IMR-90 (cell line): Measurements from ENCODE around the gene NXF1. TPM values are rescaled to one million over a fixed set of nuclear protein-coding genes. Genes with fewer than 3 reads are reported as not detected.

Source experiments
- ATAC-seq: fragments of 200-7000 bp; cut with Tn5 transposase; 2 replicates; pipeline ENCODE4 v1.9.1; 2020; ENCODE audit warnings: low read depth, mild to moderate bottlenecking, moderate library complexity
- Bru-seq: library from RNA; stranded (reverse); fragments of 400-500 nt; gene quantifications from one replicate; lab custom pipeline; 2021; lab: Mats Ljungman, UMichigan
- BruChase-seq, 2 experiments: library from RNA; stranded (reverse); fragments of 400-500 nt; gene quantifications; one replicate each; lab custom pipeline; 2021; lab: Mats Ljungman, UMichigan
- BruUV-seq: library from RNA; stranded (reverse); fragments of 400-500 nt; replicated peaks from 2 replicates; lab custom pipeline; 2021; lab: Mats Ljungman, UMichigan
- CTCF ChIA-PET: fragments of 300-600 bp; formaldehyde crosslinking; extraction: SDS; loops from one replicate; lab custom pipeline; 2021; ENCODE audit warnings: antibody characterized with exemption; lab: Yijun Ruan, JAX
- POLR2A ChIA-PET: fragments of 300-600 bp; sonication (Branson Sonifier 250); formaldehyde crosslinking; loops from one replicate; lab custom pipeline; 2022; ENCODE audit warnings: antibody characterized with exemption; ENCODE audit not compliant: unreplicated experiment; lab: Charles Lee
- DNase-seq: peaks from one replicate; pipeline ENCODE4 v3.0.0; 2013
- H2AFZ ChIP-seq: replicated peaks from 2 replicates; pipeline ENCODE3; 2013; ENCODE audit warnings: low read length, mild to moderate bottlenecking; ENCODE audit not compliant: poor library complexity
- H2AK5ac ChIP-seq: 2 replicates; pipeline ENCODE4 v1.6.1; 2013; ENCODE audit warnings: low read depth, low read length, inconsistent platforms
- H2AK9ac ChIP-seq: replicated peaks from 2 replicates; pipeline ENCODE3; 2013; ENCODE audit warnings: mild to moderate bottlenecking, low read depth, low read length, moderate library complexity; ENCODE audit not compliant: poor library complexity
- H2BK120ac ChIP-seq: 2 replicates; pipeline ENCODE4 v1.6.1; 2013; ENCODE audit warnings: low read depth, low read length, inconsistent platforms
- H2BK15ac ChIP-seq: 3 replicates; pipeline ENCODE4 v1.6.1; 2013; ENCODE audit warnings: low read depth, low read length, inconsistent platforms
- H2BK20ac ChIP-seq: 2 replicates; pipeline ENCODE4 v1.6.1; 2013; ENCODE audit warnings: low read depth, mild to moderate bottlenecking, inconsistent platforms, low read length, moderate library complexity
- H2BK5ac ChIP-seq: 2 replicates; pipeline ENCODE4 v1.6.1; 2013; ENCODE audit warnings: mild to moderate bottlenecking, low read depth, low read length, inconsistent platforms; ENCODE audit not compliant: poor library complexity, severe bottlenecking
- H3K14ac ChIP-seq: replicated peaks from 2 replicates; pipeline ENCODE4 v1.6.1; 2013; ENCODE audit warnings: low read depth, low read length, inconsistent platforms
- H3K18ac ChIP-seq: 2 replicates; pipeline ENCODE4 v1.6.1; 2013; ENCODE audit warnings: low read depth, low read length, control low read depth
- H3K23ac ChIP-seq: 2 replicates; pipeline ENCODE4 v1.6.1; 2013; ENCODE audit warnings: low read depth, low read length, inconsistent platforms
- H3K27ac ChIP-seq: 2 replicates; pipeline ENCODE4 v1.5.1; 2013; ENCODE audit warnings: mild to moderate bottlenecking, control low read depth, low read length; ENCODE audit not compliant: insufficient read depth
- H3K27me3 ChIP-seq: 2 replicates; pipeline ENCODE4 v1.6.1; 2013; ENCODE audit warnings: low read length; ENCODE audit not compliant: control insufficient read depth, insufficient read depth
- H3K36me3 ChIP-seq: 2 replicates; pipeline ENCODE4 v1.6.1; 2013; ENCODE audit warnings: low read length, mixed read lengths; ENCODE audit not compliant: control insufficient read depth, insufficient read depth
- H3K4ac ChIP-seq: 2 replicates; pipeline ENCODE4 v1.6.1; 2013; ENCODE audit warnings: low read depth, low read length, inconsistent platforms
- H3K4me1 ChIP-seq: 2 replicates; pipeline ENCODE4 v1.6.1; 2013; ENCODE audit warnings: low read length, mixed read lengths; ENCODE audit not compliant: control insufficient read depth, insufficient read depth
- H3K4me2 ChIP-seq: 2 replicates; pipeline ENCODE4 v1.6.1; 2013; ENCODE audit warnings: low read depth, mild to moderate bottlenecking, control low read depth, low read length, moderate library complexity
- H3K4me3 ChIP-seq: 2 replicates; pipeline ENCODE4 v1.5.1; 2013; ENCODE audit warnings: low read depth, mild to moderate bottlenecking, control low read depth, low read length, moderate library complexity; ENCODE audit not compliant: insufficient read depth
- H3K56ac ChIP-seq: 2 replicates; pipeline ENCODE4 v1.6.1; 2013; ENCODE audit warnings: low read length, inconsistent platforms; ENCODE audit not compliant: insufficient read depth; ENCODE audit errors: extremely low read depth
- H3K79me1 ChIP-seq, 2 experiments: 2 replicates each; pipeline ENCODE4 v1.6.1; 2013; ENCODE audit warnings: low read length in 2 of 2, inconsistent platforms in 1 of 2, low read depth in 1 of 2
- H3K9ac ChIP-seq: 2 replicates; pipeline ENCODE4 v1.6.1; 2013; ENCODE audit warnings: low read depth, low read length, control low read depth
- H3K9me1 ChIP-seq: 2 replicates; pipeline ENCODE4 v1.6.1; 2013; ENCODE audit warnings: low read length, inconsistent platforms; ENCODE audit not compliant: insufficient read depth
- H3K9me3 ChIP-seq: 2 replicates; pipeline ENCODE4 v1.6.1; 2013; ENCODE audit warnings: low read length; ENCODE audit not compliant: control insufficient read depth, insufficient read depth
- H4K20me1 ChIP-seq: 2 replicates; pipeline ENCODE4 v1.6.1; 2013; ENCODE audit warnings: low read length, inconsistent platforms; ENCODE audit not compliant: insufficient read depth
- H4K5ac ChIP-seq: 2 replicates; pipeline ENCODE4 v1.6.1; 2013; ENCODE audit warnings: mild to moderate bottlenecking, low read depth, low read length, control low read depth
- H4K8ac ChIP-seq, 2 experiments: 2 replicates each; pipeline ENCODE4 v1.6.1; 2013; ENCODE audit warnings: low read depth in 2 of 2, low read length in 2 of 2, control low read depth in 1 of 2, inconsistent platforms in 1 of 2
- H4K91ac ChIP-seq: 2 replicates; pipeline ENCODE4 v1.6.1; 2013; ENCODE audit warnings: low read depth, low read length, inconsistent platforms; ENCODE audit not compliant: insufficient read depth
- BHLHE40 ChIP-seq: fragments of 150-350 bp; IDR thresholded peaks from 2 replicates; pipeline ENCODE4 v1.6.1; 2016; ENCODE audit warnings: mild to moderate bottlenecking, low read depth, low read length
- CHD1 ChIP-seq: IDR thresholded peaks from 2 replicates; pipeline ENCODE4 v1.6.1; 2012; ENCODE audit warnings: low read depth, low read length, improper control_type of control experiment
- FOS ChIP-seq: fragments of 150-350 bp; IDR thresholded peaks from 2 replicates; pipeline ENCODE4 v1.6.1; 2016; ENCODE audit warnings: low read depth, low read length
- MAZ ChIP-seq: IDR thresholded peaks from 2 replicates; pipeline ENCODE4 v1.6.1; 2012; ENCODE audit warnings: low read depth, mild to moderate bottlenecking, low read length, improper control_type of control experiment, moderate library complexity, borderline replicate concordance
- MXI1 ChIP-seq: IDR thresholded peaks from 2 replicates; pipeline ENCODE4 v1.6.1; 2012; ENCODE audit warnings: low read depth, mild to moderate bottlenecking, low read length, moderate library complexity, borderline replicate concordance
- NFE2L2 ChIP-seq: fragments of 150-350 bp; IDR thresholded peaks from 2 replicates; pipeline ENCODE4 v1.6.1; 2016; ENCODE audit warnings: low read depth, mild to moderate bottlenecking, low read length
- POLR2A ChIP-seq: IDR thresholded peaks from 2 replicates; pipeline ENCODE4 v1.6.1; 2012; ENCODE audit warnings: mild to moderate bottlenecking, low read depth, low read length
- RCOR1 ChIP-seq: IDR thresholded peaks from 2 replicates; pipeline ENCODE4 v1.6.1; 2012; ENCODE audit warnings: mild to moderate bottlenecking, low read length, improper control_type of control experiment; ENCODE audit not compliant: insufficient replicate concordance
- RFX5 ChIP-seq: IDR thresholded peaks from 2 replicates; pipeline ENCODE4 v1.8.0; 2012; ENCODE audit warnings: low read depth, mild to moderate bottlenecking, low read length, moderate library complexity
- SMC3 ChIP-seq: fragments of 150-350 bp; IDR thresholded peaks from 2 replicates; pipeline ENCODE4 v1.6.1; 2016; ENCODE audit warnings: low read depth, mild to moderate bottlenecking, antibody characterized with exemption, low read length, moderate library complexity
- USF2 ChIP-seq: fragments of 150-350 bp; IDR thresholded peaks from 2 replicates; pipeline ENCODE4 v1.6.1; 2017; ENCODE audit warnings: mild to moderate bottlenecking, antibody characterized with exemption, low read length, low read depth
- WGBS, 2 experiments: methylation state at CpG; one replicate each; pipeline versions ENCODE4 v1.1.5 to v1.1.7; 2013; ENCODE audit warnings: missing lambda C conversion rate in 2 of 2; ENCODE audit not compliant: insufficient read length in 1 of 2; ENCODE audit errors: extremely low coverage in 2 of 2; 5-methylcytosine and 5-hydroxymethylcytosine counted together
- dilution Hi-C: fragments of 300-500 bp; cut with HindIII; formaldehyde crosslinking; loops from one replicate; pipeline ENCODE4 v1.14.3; 2018; ENCODE audit warnings: low sequenced_read_pairs; ENCODE audit not compliant: unreplicated experiment
- in situ Hi-C: fragments of 300-500 bp; cut with MboI; formaldehyde crosslinking; loops from 3 replicates; pipeline ENCODE4 v1.14.3; 2019; ENCODE audit warnings: low sequenced_read_pairs, inconsistent platforms, mixed read lengths
- intact Hi-C: fragments of 100-400 bp; cut with micrococcal nuclease; formaldehyde crosslinking; loops from 2 replicates; pipeline ENCODE4 v1.10.0; 2022
- long read RNA-seq: library from polyadenylated mRNA; unstranded; transcript quantifications from one replicate; pipeline ENCODE4 v2.0.0, GENCODE V29; 2021; ENCODE audit not compliant: unreplicated experiment
- polyA plus RNA-seq, 3 experiments: library from polyadenylated mRNA; depleted of rRNA; stranded (reverse); fragments of >200 nt; gene quantifications; 2 replicates each; pipeline ENCODE4 v1.2.3, GENCODE V29; 2012; ENCODE audit warnings: low replicate concordance in 1 of 3
- total RNA-seq: library from RNA; depleted of rRNA; stranded (reverse); fragments of >200 nt; gene quantifications from 2 replicates; pipeline ENCODE4 v1.2.3, GENCODE V29; 2012; rRNA removed
- TF ChIP-seq, protein P1 (sequence below): fragments of 150-350 bp; IDR thresholded peaks from 2 replicates; pipeline ENCODE4 v1.6.1; 2016; ENCODE audit warnings: low read depth, mild to moderate bottlenecking, low read length, moderate library complexity, borderline replicate concordance

The NXF1 gene
- 26.3 and 27.5 TPM in 2 replicates for total RNA-seq
- 90.4 and 97.4 TPM in 2 replicates for polyA plus RNA-seq (2012; rRNA removed)
- polyA plus RNA-seq (2012; cell fraction: cytosol; rRNA removed) = 43.9 and 49.0 TPM in 2 replicates
- 354 and 360 TPM in 2 replicates for polyA plus RNA-seq (2012; cell fraction: nucleus; rRNA removed; ENCODE audit: low replicate concordance)
- percentile 81 among the genes with signal in this experiment for Bru-seq, nascent RNA
- BruChase-seq, experiment 1, labeled RNA remaining after a 6-hour chase = percentile 91 among the genes with signal in this experiment
- BruChase-seq, experiment 2, labeled RNA remaining after a 2-hour chase = percentile 93 among the genes with signal in this experiment
- long read RNA-seq, full-length matches to known transcripts = 8 of 39 reads
- long read RNA-seq, partial matches to known transcripts = 22 of 39 reads
- long read RNA-seq, other reads (novel, unspliced or antisense) = 9 of 39 reads

GRCh38 chr11:62805076-62805892, at the start of gene NXF1:
Gene NXF1 (minus strand): TSS chr11:62805440. CDS start chr11:62805356, 84 bp downstream.
- Histone ChIP-seq H3K9ac (peak within 1 kb of the TSS; percentile 81), H2AK5ac (peak within 1 kb of the TSS; percentile 91), H4K5ac (peak within 1 kb of the TSS; percentile 58), H2BK120ac (peak within 1 kb of the TSS; percentile 78), H3K79me1 (peaks cover 26 to 58% of the 10 kb centered on the region in 2 experiments), H3K23ac (peak within 1 kb of the TSS; percentile 93), H3K4me2 (peak within 1 kb of the TSS; percentile 91), H4K20me1 (peaks cover 18% of the 10 kb centered on the region), H3K27ac (peak within 1 kb of the TSS; percentile 71), H3K14ac (peak within 1 kb of the TSS; percentile 97), H3K4me1 (peaks cover 26% of the 10 kb centered on the region), H3K36me3 (peaks cover 28% of the 10 kb centered on the region), H3K27me3 (no peaks in the 10 kb centered on the region), H3K56ac (peak within 1 kb of the TSS; percentile 78), H2AFZ (peak within 1 kb of the TSS; percentile 99), H3K9me1 (peaks cover 26% of the 10 kb centered on the region), H3K18ac (peak within 1 kb of the TSS; percentile 26), H2AK9ac (peak within 1 kb of the TSS; percentile 99), H2BK15ac (peak within 1 kb of the TSS; percentile 64; the same call in 1 of the 3 replicates), H2BK20ac (0 out of 2 replicates have a peak within 1 kb of the TSS, but pooled peaks have one; percentile 8), H4K8ac (peak within 1 kb of the TSS; percentile 59 to 91), H3K9me3 (no peaks in the 10 kb centered on the region), H3K4me3 (peak within 1 kb of the TSS; percentile 82), H2BK5ac (peak within 1 kb of the TSS; percentile 86), H4K91ac (peak within 1 kb of the TSS; percentile 71), H3K4ac (peak within 1 kb of the TSS; percentile 91)
- ATAC-seq (peak; percentile 87), DNase-seq (peak; percentile 92)
- 1% methylated on average over 49 of the region's 77 CpGs; no CpG with 5 or more reads in 1 of the 2 experiments for WGBS, 2 experiments
- ChIA-PET POLR2A (interaction anchor here (0.5 to 2.0 kb wide), 5 partner anchors 9 to 36 kb away, joined by 3 to 10 read pairs (median 3); partner anchors contain the start of gene STX5), CTCF (interaction anchor here (0.6 to 1.5 kb wide), 3 partner anchors 12 to 90 kb away, joined by 3 to 4 read pairs (median 3); partner anchors contain the start of gene TMEM179B)
- dilution Hi-C loops (no loop called here), in situ Hi-C loops (no loop called here), intact Hi-C loops (loop anchor here (2.0 kb wide), 1 partner anchor 14 kb away; no protein-coding TSS in a partner anchor)
- no TSS peak for BruUV-seq
- TF ChIP-seq USF2 = no peak
- TF ChIP-seq RFX5 = no peak
- no peak for TF ChIP-seq SMC3
- peak; percentile 59 for TF ChIP-seq MXI1
- TF ChIP-seq BHLHE40 = 0 out of 2 replicates have a peak, but pooled peaks have one; percentile 31
- TF ChIP-seq RCOR1 = no peak
- TF ChIP-seq POLR2A = peak; percentile 100
- no peak for TF ChIP-seq NFE2L2
- no peak; the same call in 1 of the 2 replicates for TF ChIP-seq CHD1
- TF ChIP-seq FOS = no peak
- TF ChIP-seq MAZ = peak; percentile 78; the same call in 1 of the 2 replicates
- TF ChIP-seq, protein P1, sequence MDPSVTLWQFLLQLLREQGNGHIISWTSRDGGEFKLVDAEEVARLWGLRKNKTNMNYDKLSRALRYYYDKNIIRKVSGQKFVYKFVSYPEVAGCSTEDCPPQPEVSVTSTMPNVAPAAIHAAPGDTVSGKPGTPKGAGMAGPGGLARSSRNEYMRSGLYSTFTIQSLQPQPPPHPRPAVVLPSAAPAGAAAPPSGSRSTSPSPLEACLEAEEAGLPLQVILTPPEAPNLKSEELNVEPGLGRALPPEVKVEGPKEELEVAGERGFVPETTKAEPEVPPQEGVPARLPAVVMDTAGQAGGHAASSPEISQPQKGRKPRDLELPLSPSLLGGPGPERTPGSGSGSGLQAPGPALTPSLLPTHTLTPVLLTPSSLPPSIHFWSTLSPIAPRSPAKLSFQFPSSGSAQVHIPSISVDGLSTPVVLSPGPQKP = no peak
